ENCODE results near the gene DGKD. TPM values are rescaled to one million over a fixed set of nuclear protein-coding genes. Genes with fewer than 3 reads are reported as not detected.

Gene DGKD
- total RNA-seq, 1 donor from 2014 or later = 49.5 TPM

DNA sequence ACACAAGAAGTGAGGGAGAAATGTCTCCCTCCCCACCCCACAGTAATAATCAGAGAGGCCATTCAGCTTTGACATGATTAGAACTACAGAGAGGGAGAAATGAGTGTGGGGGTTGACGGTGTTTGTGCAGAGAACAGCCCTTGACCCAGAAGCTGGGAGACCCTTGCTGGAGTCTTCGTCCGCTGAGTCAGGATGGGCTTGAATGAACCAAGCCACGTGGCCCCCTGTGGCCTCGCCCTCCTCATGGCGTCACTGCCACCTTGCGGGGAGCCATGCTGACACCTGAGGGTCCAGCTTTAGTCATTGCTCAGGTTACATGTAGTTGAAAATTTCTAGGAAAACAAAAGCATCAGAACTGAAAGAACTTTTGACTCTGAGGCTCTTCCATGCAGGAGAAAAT lies 101.2 kb downstream of the DGKD start:
- H3K36me3 Mint-ChIP-seq (ENCODE audit: insufficient read depth) = peaks cover 14% of the 10 kb centered on the region
- H3K27ac Mint-ChIP-seq = no peak overlapping the region
- H3K4me3 Mint-ChIP-seq (ENCODE audit: low read depth) = no peak overlapping the region
- TF ChIP-seq CTCF (IDR thresholded peaks at IDR 0.05; ENCODE audit: unreplicated experiment) = no peak
- no peaks in the 10 kb centered on the region for H3K9me3 Mint-ChIP-seq (ENCODE audit: low read depth)
- no peaks in the 10 kb centered on the region for H3K4me1 Mint-ChIP-seq (ENCODE audit: low read depth)
- DNase-seq (ENCODE audit: low spot score, unreplicated experiment) = no peak
- H3K27me3 Mint-ChIP-seq = no peaks in the 10 kb centered on the region

- TF ChIP-seq CTCF (IDR thresholded peaks at IDR 0.05; ENCODE audit: unreplicated experiment) = no peak
- no peaks in the 10 kb centered on the region for H3K27me3 Mint-ChIP-seq
- no peaks in the 10 kb centered on the region for H3K9me3 Mint-ChIP-seq (ENCODE audit: low read depth)
- no peaks in the 10 kb centered on the region for H3K4me1 Mint-ChIP-seq (ENCODE audit: low read depth)
- no peak for DNase-seq (ENCODE audit: low spot score, unreplicated experiment)
- H3K36me3 Mint-ChIP-seq (ENCODE audit: insufficient read depth) = peaks cover 15% of the 10 kb centered on the region
- H3K27ac Mint-ChIP-seq = peak overlapping the region; percentile 78
- H3K4me3 Mint-ChIP-seq (ENCODE audit: low read depth) = no peak overlapping the region
Measured at GRCh38 chr2:233456111-233456510, 101.8 kb downstream of the DGKD start.

- no peak for DNase-seq (ENCODE audit: low spot score, unreplicated experiment)
- Mint-ChIP-seq H3K9me3 (ENCODE audit: low read depth) (no peaks in the 10 kb centered on the region), H3K36me3 (ENCODE audit: insufficient read depth) (peaks cover 21% of the 10 kb centered on the region), H3K4me1 (ENCODE audit: low read depth) (no peaks in the 10 kb centered on the region), H3K27ac (no peak overlapping the region), H3K27me3 (no peaks in the 10 kb centered on the region), H3K4me3 (ENCODE audit: low read depth) (no peak overlapping the region)
- no peak for TF ChIP-seq CTCF (IDR thresholded peaks at IDR 0.05; ENCODE audit: unreplicated experiment)
Measured at GRCh38 chr2:233456934-233457333, 102.6 kb downstream of the DGKD start.

DNA sequence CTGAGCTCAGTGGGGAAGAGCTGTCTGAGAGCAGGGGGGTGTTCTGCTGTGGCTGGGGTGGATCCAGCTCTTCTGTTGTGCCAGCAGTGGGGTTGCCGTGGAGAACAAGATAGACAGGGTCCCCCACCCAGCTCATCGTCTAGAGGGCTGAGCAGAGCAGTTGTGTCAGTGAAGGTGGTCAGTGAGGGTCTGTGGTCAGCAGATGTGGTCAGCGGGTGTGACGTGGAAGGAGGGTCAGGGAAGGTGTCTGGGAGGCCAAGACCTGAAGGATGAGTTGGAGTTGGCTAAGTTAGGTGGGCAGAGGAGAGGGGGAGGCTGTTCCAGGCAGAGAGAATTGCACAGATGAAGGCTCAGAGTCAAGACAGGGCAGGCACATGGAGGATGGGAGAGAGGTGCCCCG lies 103.1 kb downstream of the DGKD start:
- no peak for DNase-seq (ENCODE audit: low spot score, unreplicated experiment)
- peaks cover 21% of the 10 kb centered on the region for H3K36me3 Mint-ChIP-seq (ENCODE audit: insufficient read depth)
- no peaks in the 10 kb centered on the region for H3K27me3 Mint-ChIP-seq
- H3K9me3 Mint-ChIP-seq (ENCODE audit: low read depth) = no peaks in the 10 kb centered on the region
- no peak overlapping the region for H3K27ac Mint-ChIP-seq
- no peak for TF ChIP-seq CTCF (IDR thresholded peaks at IDR 0.05; ENCODE audit: unreplicated experiment)
- H3K4me3 Mint-ChIP-seq (ENCODE audit: low read depth) = no peak overlapping the region
- no peaks in the 10 kb centered on the region for H3K4me1 Mint-ChIP-seq (ENCODE audit: low read depth)

DNA sequence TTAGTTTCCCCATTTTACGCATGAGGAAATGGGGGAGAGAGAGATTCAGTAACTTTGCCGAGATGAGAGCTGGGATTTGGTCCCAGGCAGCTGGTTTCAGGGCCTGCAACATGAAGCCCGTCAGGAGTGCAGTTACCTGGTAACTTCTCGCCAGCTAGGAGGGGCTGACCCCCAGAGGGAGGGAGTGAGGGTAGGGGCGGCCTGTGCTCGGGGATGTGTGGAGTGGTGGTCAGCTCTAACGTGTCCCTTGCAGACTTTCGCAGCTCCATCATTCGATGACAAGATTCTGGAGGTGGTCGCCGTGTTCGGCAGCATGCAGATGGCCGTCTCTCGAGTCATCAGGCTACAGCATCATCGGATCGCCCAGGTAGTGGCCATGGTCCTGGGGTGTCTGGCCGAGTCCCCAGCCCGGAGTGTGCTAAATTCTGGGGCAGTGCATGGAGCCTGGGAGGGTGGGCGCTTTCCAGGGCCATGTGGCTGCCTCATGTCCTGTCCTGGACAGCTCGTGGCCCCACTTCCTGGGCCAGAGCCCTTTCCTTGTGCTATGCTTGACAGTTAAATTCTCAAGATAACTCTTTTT lies 103.8 kb downstream of the DGKD start:
- no peak for DNase-seq (ENCODE audit: low spot score, unreplicated experiment)
- Mint-ChIP-seq H3K4me3 (ENCODE audit: low read depth) (no peak overlapping the region), H3K27ac (no peak overlapping the region), H3K27me3 (no peaks in the 10 kb centered on the region), H3K4me1 (ENCODE audit: low read depth) (no peaks in the 10 kb centered on the region), H3K36me3 (ENCODE audit: insufficient read depth) (peaks cover 20% of the 10 kb centered on the region), H3K9me3 (ENCODE audit: low read depth) (no peaks in the 10 kb centered on the region)
- TF ChIP-seq CTCF (IDR thresholded peaks at IDR 0.05; ENCODE audit: unreplicated experiment) = no peak

All from progenitor cell of endocrine pancreas (in vitro differentiated cells).